Stimulated activated CD4-positive, alpha-beta T cell treated with anti-CD3 and anti-CD28 coated beads, Interleukin-1b, Interleukin-23, amount 100 ng/mL, for 1 hour (primary cell): ENCODE data around the gene PDCD1LG2.
"Not testable (repeated sequence)": the region's sequence is repeated elsewhere in the genome, so short reads cannot be mapped to it uniquely, and the experiment has no call there.

Source experiments
- DNase-seq, 2 donors: peaks; one replicate each; pipeline ENCODE4 v3.0.0-alpha.2; 2020; ENCODE audit warnings: low read depth in 2 of 2

PDCD1LG2 gene

DNA sequence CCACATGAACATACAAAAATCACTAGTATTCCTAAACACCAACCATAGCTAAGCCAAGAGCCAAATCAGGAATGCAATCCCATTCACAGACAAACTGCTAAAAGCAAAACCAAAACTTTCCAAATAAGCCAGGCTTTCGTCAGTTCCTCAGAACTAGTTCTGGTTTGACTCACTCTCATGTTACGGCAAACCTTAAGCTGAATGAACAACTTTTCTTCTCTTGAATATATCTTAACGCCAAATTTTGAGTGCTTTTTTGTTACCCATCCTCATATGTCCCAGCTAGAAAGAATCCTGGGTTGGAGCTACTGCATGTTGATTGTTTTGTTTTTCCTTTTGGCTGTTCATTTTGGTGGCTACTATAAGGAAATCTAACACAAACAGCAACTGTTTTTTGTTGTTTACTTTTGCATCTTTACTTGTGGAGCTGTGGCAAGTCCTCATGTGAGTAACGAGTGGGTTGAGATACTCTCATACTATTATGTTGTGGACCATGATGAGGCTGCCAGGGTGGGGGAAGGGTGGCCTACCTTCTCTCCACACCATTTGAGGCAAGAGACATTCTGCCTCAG is at the start of gene PDCD1LG2:
TSS of gene PDCD1LG2 (plus strand) at position 172 of the 572 bp plus-strand sequence. CDS start 12,016 bp downstream, outside the sequence.
- peak in 1 of 2 donors; percentile 29 for DNase-seq

GRCh38 chr9:5464831-5465330 is 45.5 kb upstream of the PDCD1LG2 start:
- not testable (repeated sequence) for DNase-seq

DNA sequence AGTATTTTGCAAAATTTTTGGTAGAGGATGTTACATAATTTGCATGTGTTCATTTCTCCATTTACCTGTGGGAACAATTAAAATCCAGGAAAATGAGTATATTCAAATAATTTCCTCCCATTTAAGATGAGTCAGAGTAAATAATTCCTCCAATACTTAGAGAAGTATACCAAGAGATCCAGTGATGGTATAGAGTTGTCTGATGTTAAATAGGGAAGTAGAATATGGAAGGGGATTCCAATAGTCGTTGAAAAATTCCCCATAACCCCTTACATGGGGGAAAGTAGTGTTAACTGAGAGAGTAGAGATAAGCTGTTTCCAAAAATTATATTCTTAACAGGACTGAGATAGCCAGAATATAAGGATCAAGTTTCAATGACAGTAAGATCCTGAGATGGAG is 44.3 kb upstream of the PDCD1LG2 start:
- no peak for DNase-seq

GRCh38 chr9:5466766-5467165 is 43.6 kb upstream of the PDCD1LG2 start:
- DNase-seq: no peak

GRCh38 chr9:5468850-5469249 is 41.5 kb upstream of the PDCD1LG2 start:
- DNase-seq: no peak

- DNase-seq: no peak
Observed at GRCh38 chr9:5470122-5470521, 40.2 kb upstream of the PDCD1LG2 start.

GRCh38 chr9:5470816-5471215 is 39.5 kb upstream of the PDCD1LG2 start:
- no peak for DNase-seq

- DNase-seq: not testable (repeated sequence)
Observed at GRCh38 chr9:5475611-5476010, 34.7 kb upstream of the PDCD1LG2 start.

GRCh38 chr9:5478206-5478605 is 32.1 kb upstream of the PDCD1LG2 start:
- DNase-seq: no peak

- DNase-seq: no peak
Observed at GRCh38 chr9:5479994-5480694, 30.2 kb upstream of the PDCD1LG2 start.

- no peak for DNase-seq
Observed at GRCh38 chr9:5480919-5481318, 29.4 kb upstream of the PDCD1LG2 start.

DNA sequence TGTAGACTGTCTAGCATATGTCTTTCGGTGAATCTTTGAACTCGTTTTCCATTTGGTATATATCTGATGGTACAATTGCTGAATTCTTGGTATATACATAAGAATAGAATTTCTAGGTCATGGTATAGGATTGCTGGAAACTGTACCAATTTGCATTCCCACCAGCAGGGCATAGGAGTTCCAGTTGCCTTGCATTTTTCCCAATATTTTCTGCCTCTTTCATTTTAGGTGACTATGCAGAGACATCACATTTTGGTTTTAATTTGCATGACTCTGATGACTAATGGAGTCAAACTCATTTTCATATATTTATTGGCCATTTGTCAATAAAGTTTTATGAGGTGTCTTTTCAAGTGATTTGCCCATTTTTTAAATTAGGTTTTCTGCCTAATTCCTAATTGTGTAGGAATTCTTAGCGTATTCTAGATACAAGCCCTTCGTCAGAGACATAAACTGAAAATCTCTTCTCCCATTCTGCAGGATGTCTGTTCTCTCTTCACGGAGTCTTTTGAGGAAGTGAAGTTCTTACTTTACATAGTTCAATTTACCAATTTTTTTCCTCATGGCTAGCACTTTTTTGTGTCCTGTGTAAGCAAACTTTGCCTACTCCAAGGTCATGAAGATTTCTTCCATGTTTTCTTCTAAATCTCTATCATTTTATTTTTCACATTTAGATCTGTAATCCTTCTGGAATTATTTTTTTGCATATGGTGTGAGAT is 28.9 kb upstream of the PDCD1LG2 start:
- no peak for DNase-seq

DNA sequence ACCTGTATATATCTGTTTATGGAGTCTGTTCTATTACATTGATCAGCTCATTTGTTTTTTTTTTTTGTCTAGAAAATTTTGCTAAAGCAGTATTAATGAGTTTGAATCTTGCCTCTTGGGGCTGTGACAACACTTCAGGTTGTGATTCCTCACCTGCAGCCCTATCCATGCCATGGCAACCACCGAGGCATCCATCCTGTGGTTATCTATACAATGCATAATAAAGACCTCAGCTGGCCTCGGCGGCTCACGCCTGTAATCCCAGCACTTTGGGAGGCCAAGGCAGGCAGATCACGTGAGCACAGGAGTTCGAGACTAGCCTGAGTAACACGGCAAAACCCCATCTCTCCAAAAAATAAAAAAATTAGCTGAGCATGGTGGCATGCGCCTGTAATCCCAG is 28.1 kb upstream of the PDCD1LG2 start:
- no peak for DNase-seq

DNA sequence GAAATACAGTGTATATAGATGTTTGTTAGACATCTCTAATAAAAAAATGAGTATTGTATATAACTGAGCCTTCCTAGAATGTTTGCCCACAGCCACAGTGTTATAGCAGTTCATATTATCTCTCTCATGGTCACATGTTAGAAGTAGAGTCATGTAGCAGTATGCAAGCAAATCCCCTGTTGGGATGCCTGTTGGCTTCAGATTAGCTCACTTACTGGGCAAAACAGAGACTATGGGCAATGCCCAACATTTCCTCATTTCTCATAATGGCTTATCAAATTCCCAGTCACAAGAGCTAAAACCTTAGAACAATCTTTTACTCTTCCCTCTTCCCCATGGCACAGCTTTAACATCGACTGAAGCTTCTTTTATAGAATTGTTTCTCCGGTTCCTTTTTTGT is 27.0 kb upstream of the PDCD1LG2 start:
- DNase-seq: no peak

GRCh38 chr9:5485378-5486085 is 24.8 kb upstream of the PDCD1LG2 start:
- no peak for DNase-seq

- no peak for DNase-seq
Observed at GRCh38 chr9:5486988-5487387, 23.3 kb upstream of the PDCD1LG2 start.

DNA sequence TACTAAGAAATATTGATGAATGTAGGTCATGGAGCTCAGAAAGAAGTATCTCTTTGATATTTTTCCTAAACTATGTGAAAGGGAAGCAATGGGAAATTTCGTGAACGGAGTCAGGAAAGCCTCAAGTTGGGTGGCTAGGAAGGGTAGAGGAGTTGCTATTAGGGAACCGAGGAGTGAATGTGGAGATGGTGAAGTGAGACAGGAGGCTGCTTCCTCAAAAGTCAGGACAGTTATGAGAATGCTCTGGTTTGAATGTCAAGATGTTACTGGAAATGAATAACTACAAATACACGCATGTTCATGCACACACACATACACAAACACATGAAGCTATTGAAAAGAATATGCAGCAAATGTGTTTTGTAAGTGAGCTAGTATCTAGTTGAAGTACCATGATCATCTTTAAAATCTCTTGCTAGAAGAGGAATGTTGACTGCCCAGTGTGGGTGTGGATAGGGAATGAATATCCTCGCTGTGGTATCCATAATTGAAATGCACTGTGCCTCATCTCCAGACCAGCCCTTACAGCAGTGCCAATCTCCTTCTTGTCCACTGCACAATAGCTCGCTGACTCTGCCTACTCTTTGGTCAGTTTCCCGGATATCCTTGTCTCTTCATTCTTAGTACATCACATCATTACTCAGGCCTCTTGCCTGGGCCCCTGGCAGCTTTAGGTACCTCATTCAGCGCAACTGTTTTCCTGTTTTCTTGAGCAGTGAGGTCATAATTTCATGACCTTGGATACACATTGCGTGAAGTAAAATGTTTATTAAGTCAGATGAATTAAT is 21.9 kb upstream of the PDCD1LG2 start:
- DNase-seq: no peak

GRCh38 chr9:5489630-5490490 is 20.5 kb upstream of the PDCD1LG2 start:
- DNase-seq: no peak

DNA sequence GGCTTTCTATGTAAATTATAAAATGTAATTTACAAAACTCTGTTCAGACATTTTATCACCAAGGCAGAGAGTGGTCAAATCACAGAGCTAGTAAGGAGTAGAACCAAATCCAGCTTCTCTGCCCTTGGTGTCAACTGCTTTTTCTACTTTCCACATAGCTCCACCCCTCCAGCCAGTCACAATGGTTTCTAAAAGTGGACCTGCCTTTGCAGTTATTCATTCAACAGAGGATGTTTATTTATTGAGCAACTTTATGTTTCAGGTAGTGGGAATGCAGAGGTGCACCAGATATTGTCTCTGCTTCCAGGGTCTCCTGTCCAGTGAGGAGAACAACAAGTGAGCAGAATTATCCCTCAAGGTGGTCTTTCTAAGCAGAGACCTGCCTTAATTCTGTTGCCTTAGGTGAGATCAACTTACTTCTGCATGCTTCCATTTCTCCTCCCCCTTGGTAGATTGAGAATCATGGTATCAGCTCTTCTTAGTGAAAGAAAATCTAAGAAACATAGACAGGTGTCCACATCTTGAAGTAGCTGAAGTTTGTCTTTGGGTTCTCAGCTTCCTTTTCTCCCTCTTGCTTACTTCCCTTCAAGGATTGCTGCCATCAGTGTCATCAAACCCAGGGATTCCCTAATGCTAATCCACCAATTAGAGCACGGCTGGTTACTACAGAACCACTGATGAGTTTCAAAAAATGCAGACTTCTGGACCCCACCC is 17.2 kb upstream of the PDCD1LG2 start:
- no peak for DNase-seq
